Hepatocyte (in vitro differentiated cells): ENCODE measurements around the gene CISH. TPM values are rescaled to one million over a fixed set of nuclear protein-coding genes. Genes with fewer than 3 reads are reported as not detected.

ENCODE experiments used
- DNase-seq: peaks from one replicate; pipeline ENCODE4 v3.0.0-alpha.2; 2016; ENCODE audit warnings: low spot score
- H2AFZ ChIP-seq: fragments of 200-600 bp; sonication (generic); 2 replicates; pipeline ENCODE4 v1.6.0; 2016; ENCODE audit warnings: antibody characterized with exemption, mild to moderate bottlenecking
- H3K27ac ChIP-seq: fragments of 200-600 bp; sonication (generic); 2 replicates; pipeline ENCODE4 v1.5.1; 2016; ENCODE audit warnings: mild to moderate bottlenecking
- H3K27me3 ChIP-seq: fragments of 200-600 bp; sonication (generic); 2 replicates; pipeline ENCODE4 v1.6.1; 2016
- H3K36me3 ChIP-seq: fragments of 200-600 bp; sonication (generic); replicated peaks from 2 replicates; pipeline ENCODE4 v1.5.1; 2016; ENCODE audit warnings: low read depth; ENCODE audit not compliant: insufficient read depth
- H3K4me1 ChIP-seq: fragments of 200-600 bp; sonication (generic); 2 replicates; pipeline ENCODE4 v1.5.1; 2016; ENCODE audit warnings: mild to moderate bottlenecking, moderate library complexity; ENCODE audit not compliant: insufficient read depth
- H3K4me2 ChIP-seq: fragments of 200-600 bp; sonication (generic); 2 replicates; pipeline ENCODE4 v1.6.0; 2016
- H3K4me3 ChIP-seq: fragments of 200-600 bp; sonication (generic); 2 replicates; pipeline ENCODE4 v1.5.1; 2016; ENCODE audit warnings: mild to moderate bottlenecking
- H3K79me2 ChIP-seq: fragments of 200-600 bp; sonication (generic); 2 replicates; pipeline ENCODE4 v1.6.0; 2017; ENCODE audit warnings: mild to moderate bottlenecking
- H3K9me2 ChIP-seq: fragments of 200-600 bp; sonication (generic); replicated peaks from 2 replicates; pipeline ENCODE4 v1.6.0; 2017; ENCODE audit warnings: mild to moderate bottlenecking; ENCODE audit not compliant: insufficient read depth
- H3K9me3 ChIP-seq: fragments of 200-600 bp; sonication (generic); 2 replicates; pipeline ENCODE4 v1.5.1; 2016; ENCODE audit warnings: low read depth, mild to moderate bottlenecking
- H4K20me1 ChIP-seq: fragments of 200-600 bp; sonication (generic); 2 replicates; pipeline ENCODE4 v1.6.0; 2016; ENCODE audit warnings: mild to moderate bottlenecking; ENCODE audit not compliant: insufficient read depth, poor library complexity, severe bottlenecking
- CTCF ChIP-seq: fragments of 200-600 bp; sonication (generic); IDR thresholded peaks from 2 replicates; pipeline ENCODE4 v1.5.1; 2016; ENCODE audit warnings: antibody characterized with exemption, mild to moderate bottlenecking; ENCODE audit not compliant: poor library complexity
- EZH2 ChIP-seq: fragments of 200-600 bp; sonication (generic); IDR thresholded peaks from 2 replicates; pipeline ENCODE4 v1.6.1; 2016; ENCODE audit warnings: antibody characterized with exemption, mild to moderate bottlenecking, borderline replicate concordance
- EZH2phosphoT487 ChIP-seq: fragments of 200-600 bp; sonication (generic); IDR thresholded peaks from one replicate; pipeline ENCODE4 v1.6.1; 2018; ENCODE audit warnings: antibody characterized with exemption, mild to moderate bottlenecking, low read depth, moderate library complexity; ENCODE audit not compliant: unreplicated experiment, severe bottlenecking
- WGBS: methylation state at CpG from one replicate; pipeline ENCODE4 v1.1.6; 2016; ENCODE audit warnings: low lambda C conversion rate; ENCODE audit errors: missing lambda C conversion rate; 5-methylcytosine and 5-hydroxymethylcytosine counted together
- polyA plus RNA-seq: library from polyadenylated mRNA; unstranded; fragments of >200 nt; fragmentation: Nextera tagmentation; extraction: Ambion mirVana; gene quantifications from 2 replicates; pipeline ENCODE4 v1.2.1, GENCODE V29; 2016
- total RNA-seq: library from RNA; depleted of rRNA; stranded (reverse); fragments of >200 nt; gene quantifications from 2 replicates; pipeline ENCODE4 v1.2.3, GENCODE V29; 2014

Gene CISH
- total and polyA plus RNA-seq, 2 experiments from 2014 or later = 4.0 to 9.0 TPM

GRCh38 chr3:50620420-50620819 lies 8.8 kb upstream of the CISH start:
- WGBS = 100% methylated on average over 1 of the region's 1 CpG
- no peaks in the 10 kb centered on the region for H3K9me2 ChIP-seq
- H3K4me1 ChIP-seq = peaks cover 17% of the 10 kb centered on the region
- H3K9me3 ChIP-seq = no peaks in the 10 kb centered on the region
- TF ChIP-seq EZH2phosphoT487 = no peak
- no peak for TF ChIP-seq CTCF
- no peak for TF ChIP-seq EZH2
- no peaks in the 10 kb centered on the region for H4K20me1 ChIP-seq
- H3K4me2 ChIP-seq = no peak overlapping the region
- no peak overlapping the region for H3K27ac ChIP-seq
- no peaks in the 10 kb centered on the region for H3K36me3 ChIP-seq
- no peak overlapping the region for H3K4me3 ChIP-seq
- DNase-seq = no peak
- H2AFZ ChIP-seq = no peak overlapping the region
- H3K27me3 ChIP-seq = no peaks in the 10 kb centered on the region
- H3K79me2 ChIP-seq = peaks cover 38% of the 10 kb centered on the region

- H3K4me2 ChIP-seq = peak overlapping the region; percentile 93
- no peaks in the 10 kb centered on the region for H3K36me3 ChIP-seq
- no peaks in the 10 kb centered on the region for H4K20me1 ChIP-seq
- H3K4me1 ChIP-seq = peaks cover 19% of the 10 kb centered on the region
- peak overlapping the region; percentile 80 for H3K4me3 ChIP-seq
- DNase-seq = peak; percentile 32
- no peaks in the 10 kb centered on the region for H3K9me2 ChIP-seq
- H3K27me3 ChIP-seq = no peaks in the 10 kb centered on the region
- peaks cover 35% of the 10 kb centered on the region for H3K79me2 ChIP-seq
- no peaks in the 10 kb centered on the region for H3K9me3 ChIP-seq
- TF ChIP-seq EZH2 (no peak), EZH2phosphoT487 (no peak), CTCF (no peak)
- WGBS = 82% methylated on average over 6 of the region's 6 CpGs
- H2AFZ ChIP-seq = peak overlapping the region; percentile 86
- H3K27ac ChIP-seq = peak overlapping the region; percentile 98
Observed at GRCh38 chr3:50617911-50618481, 6.4 kb upstream of the CISH start.

GRCh38 chr3:50617096-50617791 lies 5.7 kb upstream of the CISH start, which contains the start of gene MAPKAPK3:
MAPKAPK3 (plus strand) TSS chr3:50617151; CDS start chr3:50617566, 415 bp downstream.
- peak within 1 kb of the TSS; percentile 93 for H3K4me2 ChIP-seq
- H4K20me1 ChIP-seq = no peaks in the 10 kb centered on the region
- peaks cover 26% of the 10 kb centered on the region for H3K4me1 ChIP-seq
- peaks cover 35% of the 10 kb centered on the region for H3K79me2 ChIP-seq
- H3K27ac ChIP-seq = peak within 1 kb of the TSS; percentile 98
- H3K36me3 ChIP-seq = no peaks in the 10 kb centered on the region
- H3K27me3 ChIP-seq = no peaks in the 10 kb centered on the region
- H2AFZ ChIP-seq = peak within 1 kb of the TSS; percentile 86
- H3K9me2 ChIP-seq = no peaks in the 10 kb centered on the region
- peak; percentile 83 for DNase-seq
- no peaks in the 10 kb centered on the region for H3K9me3 ChIP-seq
- H3K4me3 ChIP-seq = peak within 1 kb of the TSS; percentile 80
- TF ChIP-seq EZH2 = no peak
- TF ChIP-seq EZH2phosphoT487 = no peak
- no peak for TF ChIP-seq CTCF
- 2% methylated on average over 42 of the region's 58 CpGs for WGBS
